A549 (cell line): ENCODE measurements around the gene MFSD6L. TPM values are rescaled to one million over a fixed set of nuclear protein-coding genes. Genes with fewer than 3 reads are reported as not detected.

Experiments used
- ATAC-seq, 2 experiments: fragments of 200-7000 bp in 1 of 2; fragments of >200 bp in 1 of 2; cut with Nextera tagmentation in 1 of 2; cut with Tn5 transposase in 1 of 2; 3 replicates each; pipeline versions ENCODE4 v1.8.0 to v1.9.1; 2018 to 2020; ENCODE audit warnings: mild to moderate bottlenecking in 1 of 2, moderate library complexity in 1 of 2
- CTCF ChIA-PET: fragments of 300-600 bp; sonication (Branson Sonifier 250); formaldehyde crosslinking; extraction: SDS; loops from one replicate; lab custom pipeline; 2021; ENCODE audit warnings: antibody characterized with exemption, inconsistent platforms; lab: Yijun Ruan, JAX
- POLR2A ChIA-PET: fragments of 350-600 bp; formaldehyde crosslinking; extraction: SDS; loops from one replicate; lab custom pipeline; 2021; ENCODE audit warnings: antibody characterized with exemption, inconsistent platforms; lab: Yijun Ruan, JAX
- DNase-seq, 2 experiments: peaks; one replicate each; pipeline versions ENCODE4 v3.0.0 to v3.0.0-alpha.2; 2011 to 2016; ENCODE audit warnings: low read depth in 1 of 2, low spot score in 1 of 2
- FAIRE-seq: peaks from 2 replicates; lab custom pipeline; 2011; peaks lifted over from hg19 to GRCh38; lab: Jason Lieb, UNC
- H3K27ac ChIP-seq, 2 experiments: fragments of >200 bp; sonication (Bioruptor Twin); formaldehyde crosslinking; 3 replicates each; pipeline ENCODE4 v1.5.1; 2016 to 2017
- H3K4me1 ChIP-seq: fragments of >200 bp; sonication (Bioruptor Twin); formaldehyde crosslinking; 3 replicates; pipeline ENCODE4 v1.6.1; 2016
- H3K4me2 ChIP-seq: fragments of >200 bp; sonication (Bioruptor Twin); formaldehyde crosslinking; 3 replicates; pipeline ENCODE4 v1.6.1; 2016
- H3K4me3 ChIP-seq: fragments of >200 bp; sonication (Bioruptor Twin); formaldehyde crosslinking; 3 replicates; pipeline ENCODE4 v1.5.1; 2016
- H3K9me3 ChIP-seq: fragments of >200 bp; sonication (Bioruptor Twin); formaldehyde crosslinking; 3 replicates; pipeline ENCODE4 v1.6.1; 2016
- BCL3 ChIP-seq: fragments of >200 bp; sonication (Bioruptor Twin); formaldehyde crosslinking; IDR thresholded peaks from 3 replicates; pipeline ENCODE4 v1.6.1; 2016
- CBX2 ChIP-seq: fragments of 200-600 bp; sonication (generic); IDR thresholded peaks from 2 replicates; pipeline ENCODE4 v1.6.1; 2016; ENCODE audit warnings: low read depth, mild to moderate bottlenecking, borderline replicate concordance
- CBX8 ChIP-seq: fragments of 200-600 bp; sonication (generic); IDR thresholded peaks from 2 replicates; pipeline ENCODE4 v1.6.1; 2016
- CEBPB ChIP-seq, 2 experiments: fragments of >200 bp in 1 of 2; sonication (Bioruptor Twin) in 1 of 2; formaldehyde crosslinking in 1 of 2; IDR thresholded peaks; 2 replicates each; pipeline ENCODE4 v1.6.1; 2012 to 2016
- EHF ChIP-seq: fragments of 250-450 bp; sonication (Bioruptor Pico); IDR thresholded peaks from 2 replicates; pipeline ENCODE4 v1.5.0; 2020; ENCODE audit warnings: mild to moderate bottlenecking
- ELK1 ChIP-seq: fragments of 150-350 bp; IDR thresholded peaks from 2 replicates; pipeline ENCODE4 v1.6.1; 2014; ENCODE audit warnings: low read depth, mild to moderate bottlenecking, low read length
- EP300 ChIP-seq, 2 experiments: fragments of >200 bp; sonication (Bioruptor Twin); formaldehyde crosslinking; IDR thresholded peaks; 2 replicates in 1 of 2; 3 replicates in 1 of 2; pipeline ENCODE4 v1.6.1; 2016 to 2017
- ESRRA ChIP-seq: fragments of 150-350 bp; IDR thresholded peaks from 2 replicates; pipeline ENCODE4 v1.6.1; 2014; ENCODE audit warnings: mild to moderate bottlenecking, low read length, borderline replicate concordance
- HES2 ChIP-seq: fragments of >200 bp; sonication (Bioruptor Twin); formaldehyde crosslinking; IDR thresholded peaks from 2 replicates; pipeline ENCODE4 v1.6.1; 2016
- HOXA7 ChIP-seq: fragments of 250-450 bp; sonication (Bioruptor Pico); IDR thresholded peaks from 2 replicates; pipeline ENCODE4 v1.5.0; 2020; ENCODE audit warnings: mild to moderate bottlenecking, moderate library complexity
- JUNB ChIP-seq: fragments of >200 bp; sonication (Bioruptor Twin); formaldehyde crosslinking; IDR thresholded peaks from 2 replicates; pipeline ENCODE4 v1.6.1; 2016
- KDM1A ChIP-seq: fragments of 200-600 bp; sonication (generic); IDR thresholded peaks from 2 replicates; pipeline ENCODE4 v1.6.1; 2016; ENCODE audit warnings: low read depth, mild to moderate bottlenecking
- NPAS2 ChIP-seq: fragments of 250-450 bp; sonication (Bioruptor Pico); IDR thresholded peaks from 2 replicates; pipeline ENCODE4 v1.8.0; 2022; ENCODE audit warnings: mild to moderate bottlenecking, moderate library complexity, borderline replicate concordance
- RAD21 ChIP-seq, 2 experiments: fragments of >200 bp in 1 of 2; sonication (Bioruptor Twin) in 1 of 2; formaldehyde crosslinking in 1 of 2; IDR thresholded peaks in 1 of 2; conservative IDR thresholded peaks in 1 of 2; 2 replicates in 1 of 2; 3 replicates in 1 of 2; pipeline ENCODE4 v1.6.1; 2012 to 2018; ENCODE audit warnings: inconsistent platforms in 1 of 2
- RARB ChIP-seq: fragments of 250-450 bp; sonication (Bioruptor Pico); IDR thresholded peaks from 2 replicates; pipeline ENCODE4 v1.8.0; 2021; ENCODE audit warnings: mild to moderate bottlenecking, moderate library complexity
- RFX5 ChIP-seq: fragments of 450-650 bp; IDR thresholded peaks from 2 replicates; pipeline ENCODE4 v1.7.1; 2014; ENCODE audit warnings: antibody characterized with exemption, mild to moderate bottlenecking, moderate library complexity
- TFCP2L1 ChIP-seq: fragments of 250-450 bp; sonication (Bioruptor Pico); IDR thresholded peaks from 2 replicates; pipeline ENCODE4 v1.5.0; 2021; ENCODE audit warnings: mild to moderate bottlenecking
- TP53 ChIP-seq: fragments of 250-450 bp; sonication (Bioruptor Pico); IDR thresholded peaks from 2 replicates; pipeline ENCODE4 v1.5.0; 2021; ENCODE audit warnings: mild to moderate bottlenecking, moderate library complexity
- ZFP36 ChIP-seq: fragments of 450-650 bp; IDR thresholded peaks from 2 replicates; pipeline ENCODE4 v1.6.1; 2014; ENCODE audit warnings: borderline replicate concordance; ENCODE audit not compliant: partially characterized antibody
- WGBS: methylation state at CpG from one replicate; pipeline ENCODE4 v1.1.6; 2017; ENCODE audit errors: missing lambda C conversion rate; 5-methylcytosine and 5-hydroxymethylcytosine counted together
- polyA plus RNA-seq, 4 experiments: library from polyadenylated mRNA; depleted of rRNA in 3 of 4; stranded (reverse); fragments of >200 nt; fragmentation: RNase III in 1 of 4; extraction: RNeasy Plus Mini Kit Qiagen cat#74134 plus additional on column Dnase treatment in 1 of 4; gene quantifications; 2 replicates in 3 of 4; 3 replicates in 1 of 4; pipeline ENCODE4 v1.2.3, GENCODE V29; 2011 to 2017
- TF ChIP-seq, protein P1 (sequence below): fragments of 250-450 bp; sonication (Bioruptor Pico); IDR thresholded peaks from 2 replicates; pipeline ENCODE4 v1.5.0; 2021; ENCODE audit warnings: mild to moderate bottlenecking, moderate library complexity, borderline replicate concordance

The MFSD6L gene
- polyA plus RNA-seq, 2 of the 4 experiments (the other 2 are of a cell fraction): not detected

DNA sequence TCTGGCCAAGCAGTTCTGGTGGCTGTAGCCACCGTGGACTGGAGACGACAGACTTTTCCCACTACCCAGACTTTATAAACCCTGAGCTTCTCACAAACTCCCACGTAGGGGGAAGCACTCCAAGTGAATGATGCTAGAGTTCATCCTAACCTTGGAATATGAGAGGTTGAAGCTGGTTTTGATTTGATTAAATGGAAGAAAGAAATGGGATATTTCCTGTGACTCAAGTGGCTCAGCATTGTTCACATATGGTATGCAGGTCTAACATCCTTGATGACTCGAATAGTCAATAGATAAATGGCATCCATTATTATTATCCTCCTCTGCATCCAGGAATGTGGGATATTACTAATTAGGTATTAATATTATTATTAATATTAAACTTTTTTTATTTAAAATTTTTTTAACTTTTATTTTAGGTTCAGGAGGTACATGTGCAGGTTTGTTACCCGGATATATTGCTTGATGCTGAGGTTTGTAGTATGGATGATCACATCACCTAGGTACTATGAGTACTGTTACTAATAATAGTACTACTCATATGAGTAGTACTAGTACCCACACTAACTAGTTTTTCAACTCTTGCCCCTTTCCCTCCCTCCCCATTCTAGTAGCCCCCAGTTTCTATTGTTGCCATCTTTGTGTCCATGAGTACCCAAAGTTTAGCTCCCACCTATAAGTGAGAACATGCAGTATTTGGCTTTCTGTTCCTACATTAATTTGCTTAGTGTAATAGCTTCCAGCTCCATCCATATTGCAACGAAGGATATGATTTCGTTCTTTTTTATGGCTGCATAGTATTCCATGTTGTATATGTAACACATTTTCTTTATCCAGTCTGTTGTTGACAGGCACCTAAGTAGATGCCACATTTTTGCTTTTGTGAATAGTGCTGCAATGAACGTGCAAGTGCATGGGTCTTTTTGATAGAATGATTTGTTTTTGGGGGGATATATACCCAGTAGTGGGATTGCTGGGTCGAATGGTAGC is 45.4 kb upstream of the MFSD6L start:
- no peak overlapping the region for H3K4me2 ChIP-seq
- H3K4me3 ChIP-seq: no peak overlapping the region
- no peak for TF ChIP-seq EHF (CRISPR knock-in tag)
- TF ChIP-seq, protein P1, sequence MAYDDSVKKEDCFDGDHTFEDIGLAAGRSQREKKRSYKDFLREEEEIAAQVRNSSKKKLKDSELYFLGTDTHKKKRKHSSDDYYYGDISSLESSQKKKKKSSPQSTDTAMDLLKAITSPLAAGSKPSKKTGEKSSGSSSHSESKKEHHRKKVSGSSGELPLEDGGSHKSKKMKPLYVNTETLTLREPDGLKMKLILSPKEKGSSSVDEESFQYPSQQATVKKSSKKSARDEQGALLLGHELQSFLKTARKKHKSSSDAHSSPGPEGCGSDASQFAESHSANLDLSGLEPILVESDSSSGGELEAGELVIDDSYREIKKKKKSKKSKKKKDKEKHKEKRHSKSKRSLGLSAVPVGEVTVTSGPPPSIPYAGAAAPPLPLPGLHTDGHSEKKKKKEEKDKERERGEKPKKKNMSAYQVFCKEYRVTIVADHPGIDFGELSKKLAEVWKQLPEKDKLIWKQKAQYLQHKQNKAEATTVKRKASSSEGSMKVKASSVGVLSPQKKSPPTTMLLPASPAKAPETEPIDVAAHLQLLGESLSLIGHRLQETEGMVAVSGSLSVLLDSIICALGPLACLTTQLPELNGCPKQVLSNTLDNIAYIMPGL: no peak
- TF ChIP-seq RAD21 (conservative IDR thresholded peaks at IDR 0.05 in 1 of 2, IDR thresholded peaks at IDR 0.05 in 1 of 2): no peak
- no peak for TF ChIP-seq BCL3
- no peak for TF ChIP-seq KDM1A
- TF ChIP-seq NPAS2 (CRISPR knock-in tag): no peak
- TF ChIP-seq TP53 (CRISPR knock-in tag): no peak
- TF ChIP-seq ELK1: no peak
- TF ChIP-seq HES2: no peak
- no peak for TF ChIP-seq ZFP36
- no peak for TF ChIP-seq EP300 (IDR thresholded peaks at IDR 0.05)
- TF ChIP-seq TFCP2L1 (CRISPR knock-in tag): no peak
- TF ChIP-seq JUNB: no peak
- TF ChIP-seq CBX8: no peak
- TF ChIP-seq RFX5: no peak
- no peak for TF ChIP-seq ESRRA
- TF ChIP-seq CBX2: no peak
- no peaks in the 10 kb centered on the region for H3K4me1 ChIP-seq
- no peak overlapping the region for H3K27ac ChIP-seq
- ATAC-seq: no peak
- H3K9me3 ChIP-seq: peaks cover 3% of the 10 kb centered on the region; the same call in 1 of the 3 replicates
- 25% methylated on average over 9 of the region's 9 CpGs for WGBS
- FAIRE-seq: peak; percentile 54
- ChIA-PET CTCF (interaction anchor here (0.9 to 4.7 kb wide), 4 partner anchors 10 to 154 kb away, joined by 3 to 30 read pairs (median 7); no protein-coding TSS in a partner anchor), POLR2A (no interaction called here)
- DNase-seq: no peak

DNA sequence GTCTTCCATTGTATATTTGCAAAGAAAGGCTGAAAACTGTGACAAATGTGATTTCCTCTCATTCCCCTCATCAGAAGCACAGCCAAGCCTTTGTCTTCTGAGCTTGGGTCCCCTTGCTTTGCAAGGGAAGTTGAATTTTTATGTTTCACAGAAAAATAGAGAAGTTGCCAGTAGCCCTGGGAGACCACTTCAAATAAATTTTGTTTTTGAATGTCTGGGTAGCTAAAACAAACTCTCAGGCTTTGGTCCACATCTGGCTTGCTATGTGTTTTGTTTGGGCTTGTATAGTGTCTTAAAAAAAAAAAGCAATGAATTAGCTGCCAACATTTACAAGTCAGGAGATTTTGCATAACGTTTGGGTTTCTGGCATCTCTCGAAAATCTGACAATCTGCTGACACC is 44.2 kb upstream of the MFSD6L start:
- Histone ChIP-seq H3K4me1 (no peaks in the 10 kb centered on the region), H3K4me2 (no peak overlapping the region), H3K4me3 (no peak overlapping the region), H3K9me3 (peaks cover 3% of the 10 kb centered on the region; the same call in 1 of the 3 replicates), H3K27ac (no peak overlapping the region)
- FAIRE-seq (no peak), DNase-seq (no peak), ATAC-seq (no peak)
- CTCF ChIA-PET: interaction anchor here (1.1 to 4.7 kb wide), 4 partner anchors 9 to 155 kb away, joined by 3 to 30 read pairs (median 6); no protein-coding TSS in a partner anchor
- POLR2A ChIA-PET: interaction anchor here (0.6 kb wide), 1 partner anchor 345 kb away, joined by 10 read pairs; no protein-coding TSS in a partner anchor
- no peak for TF ChIP-seq ELK1
- TF ChIP-seq CEBPB (IDR thresholded peaks at IDR 0.05): no peak
- TF ChIP-seq RARB (CRISPR knock-in tag): no peak
- TF ChIP-seq HOXA7 (CRISPR knock-in tag): no peak
- WGBS: 7% methylated on average over 2 of the region's 2 CpGs
